GM19023 (cell line): ENCODE measurements around the gene PHLDB3.
A peak's percentile ranks its signal among the peaks of the same experiment; 100 is the strongest.
"Not testable (repeated sequence)": the region's sequence is repeated elsewhere in the genome, so short reads cannot be mapped to it uniquely, and the experiment has no call there.

Source experiments
- ATAC-seq: cut with Tn5 transposase; IDR thresholded peaks from one replicate; pipeline ENCODE4 v1.9.1; 2021; ENCODE audit warnings: mild to moderate bottlenecking, moderate library complexity; ENCODE audit not compliant: unreplicated experiment

Gene PHLDB3

DNA sequence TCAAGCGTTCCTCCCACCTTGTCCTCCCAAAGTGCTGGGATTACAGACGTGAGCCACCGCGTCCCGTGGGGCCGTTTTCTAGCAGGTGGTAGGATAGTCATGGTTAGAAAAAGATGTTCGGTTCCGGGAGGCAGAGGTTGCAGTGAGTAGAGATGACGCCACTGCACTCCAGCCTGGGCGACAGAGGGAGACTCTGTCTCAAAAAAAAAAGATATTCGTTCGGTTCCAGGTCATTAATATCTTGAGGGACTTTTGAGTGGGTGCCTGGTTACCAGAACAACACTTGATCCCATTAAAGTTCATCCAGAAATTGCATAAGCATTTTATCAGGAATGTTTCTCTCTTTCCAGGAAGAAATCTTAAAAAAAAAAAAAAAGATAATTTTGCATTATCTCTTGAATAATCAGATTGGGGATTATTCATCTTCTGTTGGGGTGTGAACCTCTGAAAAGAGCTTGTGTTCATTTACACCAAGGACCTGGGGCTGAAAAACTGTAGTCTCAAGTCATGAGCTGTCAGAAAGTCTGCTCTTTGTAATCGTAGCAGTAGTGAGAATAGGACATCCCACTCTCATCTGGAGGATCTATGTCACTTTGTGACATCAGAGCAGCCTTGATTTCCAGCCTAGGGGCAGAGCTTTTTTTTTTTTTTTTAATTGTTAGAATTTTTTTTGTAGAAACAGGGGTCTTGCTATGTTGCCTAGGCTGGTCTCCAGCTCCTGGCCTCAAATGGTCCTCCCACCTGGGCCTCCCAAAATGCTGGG lies 23.5 kb upstream of the PHLDB3 start:
- ATAC-seq = no peak

DNA sequence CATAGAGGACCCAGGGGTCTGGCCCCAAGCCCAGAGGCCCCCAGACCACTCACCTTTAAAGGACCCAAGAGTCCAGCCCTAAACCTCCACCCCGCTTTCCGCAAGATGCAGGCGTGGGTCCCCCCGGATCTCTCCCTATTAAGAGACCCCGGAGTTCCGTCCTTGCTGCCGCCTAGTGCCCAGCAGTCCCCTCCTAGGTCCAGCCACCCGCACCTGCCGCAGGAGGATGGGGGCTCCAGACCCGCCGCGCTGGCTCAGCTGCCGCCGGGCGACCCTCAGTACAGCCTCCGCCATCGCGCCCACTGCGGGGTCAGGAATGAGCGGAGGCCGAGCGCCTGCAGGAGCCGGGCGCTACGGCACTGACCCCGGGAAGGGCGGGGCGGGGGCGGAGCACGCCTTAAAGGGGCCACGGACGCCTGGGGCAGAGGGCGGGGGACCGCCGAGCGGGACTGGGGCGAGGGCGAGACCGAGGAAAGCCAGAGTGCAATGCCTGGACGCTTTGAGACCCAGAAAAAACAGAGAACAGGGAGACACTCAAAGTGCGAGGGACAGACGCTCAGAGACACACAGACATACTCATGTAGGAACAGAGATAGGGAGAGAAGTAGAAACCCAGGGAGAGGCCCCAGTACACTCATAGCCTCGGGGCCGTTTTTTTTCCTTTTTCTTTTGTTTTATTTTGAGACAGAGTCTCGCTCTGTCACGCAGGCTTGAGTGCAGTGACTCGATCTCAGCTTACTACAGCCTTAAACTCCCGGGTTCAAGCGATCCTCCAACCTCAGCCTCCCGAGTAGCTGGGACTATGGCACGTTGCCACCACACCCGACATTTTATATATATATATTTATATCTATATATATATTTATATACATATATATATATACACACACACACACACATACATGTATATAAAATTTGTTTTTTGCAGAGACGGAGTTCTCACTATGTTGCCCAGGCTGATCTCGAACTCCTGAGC lies 22.6 kb upstream of the PHLDB3 start, which contains the start of gene ETHE1:
ETHE1 (minus strand) TSS at position 318 of the 976 bp plus-strand sequence; CDS start at position 294, 24 bp downstream.
- ATAC-seq = peak; percentile 78

DNA sequence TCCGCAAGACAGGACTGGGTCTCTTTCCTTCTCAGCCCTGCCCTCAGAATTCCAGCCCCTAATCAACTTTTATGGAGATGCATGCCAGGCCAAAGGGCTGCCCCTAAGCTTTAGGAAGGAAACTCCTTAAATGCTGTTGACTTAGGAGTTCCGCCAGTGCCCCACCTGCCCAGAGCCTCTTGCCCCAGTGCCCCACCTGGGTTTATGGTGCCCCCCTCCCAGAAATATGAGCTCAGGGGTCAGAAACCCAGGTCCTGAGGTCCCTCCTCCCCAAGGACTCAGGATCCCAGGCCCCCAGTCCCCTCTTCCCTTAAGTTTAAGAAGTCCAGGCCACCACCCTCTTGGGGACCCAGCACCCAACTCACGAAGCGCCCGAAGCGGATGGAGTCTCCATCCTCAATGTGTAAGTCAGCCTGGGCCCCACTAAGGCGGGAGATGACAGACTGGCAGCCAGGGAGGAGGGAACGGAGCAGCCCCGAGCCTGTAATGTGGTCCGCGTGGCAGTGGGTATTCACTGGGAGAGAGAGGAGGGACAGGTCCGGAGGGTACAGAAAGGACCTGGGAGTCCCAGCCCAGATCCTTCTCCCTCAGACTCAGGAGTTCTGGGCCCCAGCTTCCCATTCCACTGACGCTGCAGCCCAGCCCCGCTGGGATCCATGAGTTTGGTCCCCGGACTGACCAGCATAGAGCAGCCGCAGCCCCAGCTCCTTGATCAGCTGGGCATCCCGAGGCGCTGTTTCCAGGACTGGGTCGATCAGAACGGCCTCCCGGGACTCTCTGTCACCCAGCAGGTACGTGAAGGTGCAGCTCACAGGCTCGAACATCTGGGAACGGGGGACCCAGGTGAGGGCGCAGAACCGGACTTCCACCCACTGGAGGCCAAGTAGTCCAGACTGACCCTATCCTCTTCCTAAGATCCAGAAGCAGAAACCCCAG lies 21.6 kb upstream of the PHLDB3 start:
- no peak for ATAC-seq

DNA sequence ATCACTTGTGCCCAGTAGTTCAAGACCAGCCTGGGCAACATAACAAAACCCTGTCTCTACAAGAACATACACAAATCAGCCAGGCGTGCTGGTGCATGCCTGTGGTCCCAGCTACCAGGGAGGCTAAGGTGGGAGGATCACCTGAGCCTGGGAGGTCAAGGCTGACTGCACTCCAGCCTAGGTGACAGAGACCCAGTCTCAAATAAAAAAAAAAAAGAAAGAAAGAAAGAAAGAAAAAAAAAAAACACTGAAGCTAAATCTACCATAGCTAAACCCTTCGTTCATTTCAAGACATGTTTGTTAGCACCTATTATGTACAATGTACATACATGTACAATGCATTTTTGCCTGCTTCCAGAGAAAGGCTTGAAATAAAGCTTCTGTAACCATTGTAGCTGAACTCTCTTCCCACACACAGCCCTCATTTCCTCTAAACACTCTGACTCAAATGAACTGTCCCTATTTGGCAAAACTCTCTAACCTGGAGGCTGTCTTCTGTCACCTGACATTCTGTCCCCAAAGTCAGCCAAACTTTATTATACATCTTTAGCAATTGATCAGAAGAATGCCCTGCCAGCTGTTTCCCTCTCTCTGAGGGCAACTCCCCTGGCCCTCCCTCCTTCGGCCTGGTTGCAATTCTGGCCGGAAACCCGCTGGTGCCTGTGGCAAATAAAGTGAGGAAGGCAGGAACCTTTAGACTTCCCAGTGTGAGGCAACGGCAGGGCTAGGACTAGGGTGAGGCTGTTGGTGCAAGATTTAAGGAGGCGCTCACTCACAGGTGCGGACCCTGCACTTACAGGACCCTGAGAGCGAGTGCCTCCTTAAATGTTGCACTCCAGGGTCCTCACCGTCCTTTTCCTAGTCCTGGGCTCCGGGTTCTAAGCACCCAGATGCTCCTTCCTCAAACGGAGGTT lies 20.6 kb upstream of the PHLDB3 start:
- no peak for ATAC-seq

DNA sequence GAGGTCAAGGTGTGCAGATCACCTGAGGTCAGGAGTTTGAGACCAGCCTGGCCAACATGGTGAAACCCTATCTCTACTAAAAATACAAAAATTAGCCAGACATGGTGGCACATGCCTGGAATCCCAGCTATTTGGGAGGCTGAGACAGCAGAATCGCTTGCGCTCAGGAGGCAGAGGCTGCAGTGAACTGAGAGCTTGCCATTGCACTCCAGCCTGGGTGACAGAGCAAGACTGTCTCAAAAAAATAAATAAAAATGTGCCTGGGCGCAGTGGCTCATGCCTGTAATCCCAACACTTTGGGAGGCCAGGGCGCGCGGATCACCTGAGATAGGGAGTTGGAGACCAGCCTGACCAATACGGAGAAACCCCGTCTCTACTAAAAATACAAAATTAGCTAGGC lies 19.1 kb upstream of the PHLDB3 start:
- ATAC-seq = not testable (repeated sequence)

DNA sequence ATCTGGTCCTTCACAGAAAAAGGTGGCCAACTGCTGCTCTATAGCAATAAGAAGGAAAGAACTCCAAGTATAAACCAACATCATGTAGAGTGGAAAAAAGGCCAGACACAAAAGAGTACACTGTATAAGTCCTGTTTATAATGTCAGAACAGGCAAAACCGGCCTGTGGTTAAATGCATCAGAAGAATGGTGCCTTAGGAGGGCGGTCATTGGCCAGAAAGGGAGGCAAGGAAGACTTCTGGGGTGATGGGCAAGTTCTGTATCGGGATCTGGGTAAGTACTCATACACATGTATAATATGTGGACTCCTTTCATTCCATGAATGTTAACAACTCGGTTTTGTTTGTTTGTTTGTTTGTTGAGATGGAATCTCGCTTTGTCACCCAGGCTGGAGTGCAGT lies 18.4 kb upstream of the PHLDB3 start:
- no peak for ATAC-seq

DNA sequence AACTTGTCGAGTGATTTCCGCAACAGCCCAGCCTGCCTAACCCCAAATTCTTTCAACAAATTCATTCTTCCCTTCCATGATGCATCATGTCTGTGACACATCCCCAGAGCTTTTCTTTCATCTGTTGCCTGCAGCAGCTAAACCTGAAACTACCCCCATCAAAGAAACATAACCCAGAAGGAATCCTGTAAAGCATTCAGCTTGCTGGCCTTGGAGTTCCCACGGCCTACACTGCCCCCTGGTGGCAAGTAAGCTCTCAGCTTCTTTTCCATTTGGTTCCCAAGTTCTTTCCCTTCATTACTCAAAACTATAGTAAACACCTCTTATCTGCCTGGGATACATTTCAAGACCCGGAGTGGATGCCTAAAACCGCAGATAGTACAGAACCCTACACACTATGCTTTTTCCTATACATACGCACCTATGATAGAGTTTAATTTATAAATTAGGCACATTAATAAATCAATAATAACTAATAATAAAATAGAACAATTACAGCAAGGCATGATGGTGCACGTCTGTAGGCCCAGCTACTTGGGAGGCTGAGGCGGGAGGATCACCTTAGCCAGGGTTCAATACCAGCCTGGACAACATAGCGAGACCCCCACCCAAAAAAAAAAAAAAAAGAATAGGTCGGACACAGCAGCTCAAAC lies 15.0 kb upstream of the PHLDB3 start:
- no peak for ATAC-seq

DNA sequence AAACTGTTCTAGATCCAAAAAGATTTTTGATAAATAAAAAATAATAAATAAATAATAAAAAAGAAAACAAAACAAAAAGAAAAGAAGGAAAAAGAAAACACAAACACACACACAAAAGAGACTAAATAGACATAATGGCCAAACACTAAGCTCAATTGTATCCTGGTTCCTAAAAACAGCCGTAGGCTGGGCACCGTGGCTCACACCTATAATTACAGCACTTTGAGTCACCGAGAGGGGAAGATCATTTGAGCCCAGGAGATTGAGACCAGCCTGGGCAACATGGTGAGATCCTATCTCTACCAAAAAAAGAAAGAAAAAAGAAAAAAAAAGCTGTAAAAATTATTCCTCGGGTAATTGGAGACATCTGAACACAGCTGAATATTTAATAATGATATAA lies 13.5 kb upstream of the PHLDB3 start:
- ATAC-seq = no peak

DNA sequence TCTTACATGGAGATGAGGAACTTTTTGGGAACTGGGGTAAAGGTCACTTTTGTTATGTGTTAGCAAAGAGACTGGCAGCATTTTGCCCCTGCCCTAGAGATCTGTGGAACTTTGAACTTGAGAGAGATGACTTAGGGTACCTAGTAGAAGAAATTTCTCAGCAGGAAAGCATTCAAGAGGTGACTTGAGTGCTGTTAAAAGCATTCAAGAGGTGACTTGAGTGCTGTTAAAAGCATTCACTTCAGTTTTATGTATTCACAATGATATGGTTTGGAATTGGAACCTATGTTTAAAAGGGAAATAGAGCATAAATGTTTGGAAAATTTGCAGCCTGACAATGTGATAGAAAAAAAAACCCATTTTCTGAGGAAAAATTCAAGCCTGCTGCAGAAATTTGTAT lies 7.9 kb upstream of the PHLDB3 start:
- not testable (repeated sequence) for ATAC-seq

DNA sequence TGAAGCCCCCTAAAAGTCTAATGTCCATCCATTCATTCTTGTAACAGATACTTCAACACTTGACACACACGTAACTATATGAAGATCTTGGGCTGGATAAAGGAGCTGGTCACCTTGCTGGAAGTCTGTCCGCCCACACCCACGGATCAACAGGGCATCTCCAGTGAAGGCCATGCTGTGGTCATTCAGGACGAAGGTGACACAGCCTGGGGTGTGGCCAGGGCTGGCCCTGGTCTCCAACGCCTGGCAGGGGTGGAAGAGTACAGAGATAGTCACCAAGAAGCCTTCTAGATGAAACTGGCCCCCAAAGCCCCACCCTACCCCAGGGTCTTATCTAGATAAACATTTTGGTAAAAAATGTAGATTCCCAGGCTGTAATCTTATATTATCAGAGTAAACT lies 6.8 kb upstream of the PHLDB3 start:
- ATAC-seq = no peak

DNA sequence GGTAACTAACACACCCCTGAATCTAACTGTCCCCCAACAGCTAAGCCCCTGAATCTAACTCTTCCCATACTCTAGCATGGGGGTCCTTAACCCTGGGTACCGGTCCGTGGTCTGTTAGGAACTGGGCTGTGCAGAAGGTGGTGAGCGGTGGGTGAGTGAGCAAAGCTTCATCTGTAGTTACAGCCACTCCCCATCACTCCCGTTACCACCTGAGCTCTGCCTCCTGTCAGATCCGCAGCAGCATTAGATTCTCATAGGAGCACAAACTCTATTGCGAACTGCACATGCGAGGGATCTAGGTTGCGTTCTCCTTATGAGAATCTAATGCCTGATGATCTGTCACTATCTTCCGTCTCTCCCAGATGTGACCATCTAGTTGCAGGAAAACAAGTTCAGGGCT lies 6.2 kb upstream of the PHLDB3 start:
- ATAC-seq = no peak

DNA sequence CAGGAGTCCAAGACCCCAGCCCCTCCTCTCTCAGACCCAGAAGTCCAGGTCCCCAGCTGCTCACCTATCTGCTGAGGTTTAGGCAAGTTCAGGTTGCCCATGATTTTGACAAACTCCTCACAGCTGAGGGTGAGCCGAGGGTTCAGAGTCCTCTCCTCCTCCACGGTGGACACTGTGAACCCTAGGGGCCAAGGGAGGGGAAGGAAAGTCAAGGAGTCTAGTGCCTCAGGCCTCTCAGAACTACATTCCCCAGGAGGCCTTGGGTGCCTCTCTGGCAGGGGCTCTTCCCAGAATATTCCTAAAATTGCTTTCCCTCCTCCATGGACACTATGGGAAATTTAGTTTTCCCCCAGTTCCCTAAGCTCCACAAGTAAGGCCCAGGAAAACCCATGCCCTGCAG lies 3.3 kb upstream of the PHLDB3 start:
- no peak for ATAC-seq

DNA sequence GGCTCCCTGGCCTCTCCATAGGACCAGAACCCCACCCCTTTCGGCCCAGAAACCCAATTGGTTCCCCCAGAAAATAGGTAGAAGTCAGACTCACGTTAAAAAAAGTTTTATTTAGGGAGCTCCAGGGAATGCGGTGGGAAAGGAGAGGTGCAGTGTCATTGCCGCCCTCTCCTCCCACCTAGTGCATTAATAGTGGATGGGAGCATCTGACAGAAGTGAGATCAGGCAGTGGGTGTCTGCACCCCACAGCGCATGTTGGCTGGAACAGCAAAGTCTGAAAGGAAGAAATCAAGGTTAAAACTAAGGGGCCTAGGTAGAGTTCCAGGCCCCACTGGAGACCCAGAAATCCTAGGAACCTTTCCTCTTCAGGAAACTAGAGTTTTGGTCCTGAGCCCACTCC lies 2.1 kb upstream of the PHLDB3 start:
- no peak for ATAC-seq

DNA sequence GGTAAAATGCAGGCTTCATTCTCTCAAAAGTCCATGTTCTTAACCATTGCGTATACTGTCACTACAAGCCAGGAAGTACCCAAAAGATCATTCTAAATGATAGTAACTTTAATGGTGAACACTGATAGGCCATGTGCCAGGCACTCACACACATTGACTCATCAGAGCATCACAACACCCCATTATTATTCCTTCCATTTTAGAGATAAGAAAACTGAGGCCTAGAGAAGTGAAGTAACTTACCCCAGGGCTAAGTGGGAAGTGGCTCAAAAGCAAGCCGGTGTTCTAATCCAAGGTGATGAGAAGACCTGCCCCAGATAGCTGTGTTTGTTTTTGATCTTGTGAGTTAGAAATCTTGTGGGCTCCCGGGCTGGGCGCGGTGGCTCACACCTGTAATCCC lies 1.4 kb upstream of the PHLDB3 start:
- ATAC-seq = no peak

DNA sequence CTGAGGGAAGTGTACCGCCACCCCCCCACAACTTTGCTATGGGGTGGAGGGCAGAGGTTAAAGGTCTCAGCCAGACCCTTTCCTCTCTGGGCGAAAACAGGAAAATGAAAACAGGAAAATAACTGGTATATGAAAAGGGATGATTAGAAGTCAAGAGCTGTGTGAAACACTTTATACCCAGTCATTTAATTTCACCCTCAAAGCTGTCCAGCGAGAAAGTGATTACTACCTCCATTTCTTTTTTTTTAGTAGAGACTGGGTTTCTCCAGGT lies 575 bp upstream of the PHLDB3 start:
- no peak for ATAC-seq

DNA sequence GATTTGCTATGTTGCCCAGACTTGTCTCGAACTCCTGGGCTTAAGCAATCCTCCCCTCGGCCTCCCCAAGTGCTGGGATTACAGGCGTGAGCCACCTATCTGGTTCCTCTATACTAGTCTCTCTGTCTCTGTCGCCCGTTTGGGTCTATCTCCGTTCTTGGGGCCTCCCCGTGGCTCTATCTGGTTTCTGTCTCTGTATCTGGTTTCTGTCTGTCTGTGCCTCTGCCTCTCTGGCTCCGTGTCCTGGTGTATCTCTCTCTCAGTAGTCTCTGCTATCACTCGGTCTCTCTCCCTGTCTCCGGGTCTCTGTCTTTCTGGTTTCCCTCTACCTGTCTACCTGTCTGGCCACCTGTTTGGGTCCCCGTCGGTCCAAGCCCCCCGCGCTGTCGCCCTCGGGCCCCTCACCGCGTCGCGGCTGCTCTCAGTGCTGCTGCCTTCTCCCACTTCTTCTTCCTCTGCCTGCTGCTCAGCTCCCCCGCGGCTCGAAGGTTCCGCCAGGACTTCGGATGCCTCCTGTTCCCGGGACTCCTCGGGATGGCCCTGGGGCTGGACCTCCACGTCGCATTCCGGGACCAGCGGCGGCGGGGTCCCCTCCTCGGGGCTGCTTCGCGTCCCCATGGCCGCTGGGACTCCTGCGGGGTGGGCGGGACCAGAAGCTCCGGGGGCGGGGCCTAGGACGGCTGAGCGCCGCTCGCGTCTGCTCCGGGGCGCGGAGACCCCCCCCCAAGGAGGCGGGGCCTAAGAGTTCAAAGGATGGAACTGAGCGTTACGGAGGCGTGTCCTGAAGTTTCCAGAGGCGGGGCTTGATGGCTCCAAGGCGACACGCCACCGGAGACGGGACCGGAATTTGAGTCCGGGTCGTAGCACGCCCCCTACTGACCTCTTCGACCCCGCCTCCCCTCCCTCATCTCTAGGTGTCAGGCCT lies 783 bp downstream of the PHLDB3 start:
- peak; percentile 85 for ATAC-seq

DNA sequence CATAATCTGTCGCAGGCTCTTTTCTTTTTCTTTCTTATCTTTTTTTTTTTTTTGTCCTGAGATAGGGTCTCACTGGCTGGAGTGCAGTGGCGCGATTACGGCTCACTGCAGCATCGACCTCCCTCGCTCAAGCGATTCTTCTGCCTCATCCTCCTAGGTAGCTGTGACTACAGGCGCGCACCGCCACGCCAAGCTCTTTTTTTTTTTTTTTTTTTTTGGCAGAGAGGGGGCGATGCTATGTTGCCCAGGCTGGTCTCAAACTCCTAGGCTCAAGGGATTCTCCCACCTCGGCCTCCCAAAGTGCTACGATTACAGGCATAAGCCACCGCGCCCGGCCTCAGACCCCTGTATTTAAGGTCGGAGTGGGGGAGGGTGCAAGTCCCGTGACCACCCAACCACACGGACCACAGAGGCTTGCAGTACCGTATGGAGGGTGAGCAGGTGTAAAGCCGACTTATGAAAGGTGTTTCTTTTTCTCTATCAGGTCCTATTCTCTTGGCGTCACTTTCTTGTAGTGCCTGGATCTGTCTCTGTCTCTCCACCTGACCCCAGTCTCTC lies 2.0 kb downstream of the PHLDB3 start:
- ATAC-seq = no peak
